ENCODE data around the gene PITPNM3.

Gene PITPNM3

DNA sequence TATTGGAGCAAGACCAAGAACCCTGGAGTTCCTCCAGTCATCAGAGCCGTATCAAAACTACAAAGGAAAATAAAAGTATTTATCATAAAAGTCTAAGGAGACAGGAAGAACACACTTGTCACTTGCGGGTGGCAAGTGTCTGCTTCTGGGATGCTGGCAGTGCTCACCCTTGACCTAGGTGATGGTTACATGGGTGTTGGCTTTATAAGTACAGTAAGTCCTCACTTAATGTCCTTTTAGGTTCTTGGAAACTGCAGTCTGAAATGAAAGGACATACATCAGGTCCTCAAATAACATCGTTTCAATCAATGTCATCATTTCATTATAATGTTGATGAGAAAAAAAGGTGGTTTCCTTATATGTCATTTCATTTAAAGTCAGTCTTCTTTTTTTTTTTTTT lies 118.4 kb downstream of the PITPNM3 start:
- TF ChIP-seq CTCF (IDR thresholded peaks at IDR 0.05; ENCODE audit: extremely low read depth, insufficient read depth, missing control alignments), result no peak
- in situ Hi-C loops (cut with MboI; ENCODE audit: low pct_unique_long_range_greater_than_20kb, low sequenced_read_pairs, unreplicated experiment), result loop anchor here (10.0 to 25.0 kb wide), 2 partner anchors 726 to 853 kb away; partner anchors contain the start of gene NLRP1
- no peak for DNase-seq (ENCODE audit: low spot score)

DNA sequence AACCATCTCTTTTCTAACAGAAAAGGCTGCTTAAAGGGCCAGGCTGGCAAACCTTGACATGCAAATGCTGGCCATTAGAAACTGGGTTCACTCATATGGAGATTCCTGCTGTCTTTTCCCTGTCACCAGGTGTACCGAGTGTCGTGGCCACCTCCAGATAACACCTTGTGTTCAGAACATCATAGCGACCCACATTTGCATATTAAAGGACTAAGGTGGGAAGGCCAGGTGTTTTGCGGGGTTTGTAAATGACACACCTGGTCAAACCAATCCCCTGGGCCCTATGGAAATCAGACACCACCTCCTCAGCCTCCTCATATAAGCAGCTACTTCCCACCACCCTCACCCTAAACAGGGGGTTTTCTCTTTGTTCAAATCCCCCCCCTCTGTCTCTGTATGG lies 118.9 kb downstream of the PITPNM3 start:
- TF ChIP-seq CTCF (IDR thresholded peaks at IDR 0.05; ENCODE audit: extremely low read depth, insufficient read depth, missing control alignments), result no peak
- no peak for DNase-seq (ENCODE audit: low spot score)
- in situ Hi-C loops (cut with MboI; ENCODE audit: low pct_unique_long_range_greater_than_20kb, low sequenced_read_pairs, unreplicated experiment), result loop anchor here (10.0 to 25.0 kb wide), 2 partner anchors 725 to 853 kb away; partner anchors contain the start of gene NLRP1

DNA sequence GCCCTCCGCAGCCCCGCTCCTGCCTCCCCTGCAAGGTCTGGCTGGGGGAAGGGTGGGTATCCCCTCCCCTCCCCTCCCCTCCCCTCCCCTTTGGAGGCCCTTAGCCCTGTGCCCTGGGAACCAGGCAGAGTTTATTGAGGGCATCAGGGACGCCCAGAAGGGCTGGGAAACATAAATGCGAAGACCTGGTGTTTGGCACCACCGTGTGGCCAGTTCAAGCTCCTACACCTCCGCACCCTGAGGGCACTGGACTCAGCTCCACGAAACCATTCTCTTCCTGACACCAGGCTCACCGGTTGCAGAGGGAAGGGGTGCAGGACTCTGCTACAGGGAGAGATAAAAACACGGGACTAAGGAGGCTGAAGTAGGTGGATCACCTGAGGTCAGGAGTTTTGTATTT lies 120.4 kb downstream of the PITPNM3 start:
- TF ChIP-seq CTCF (IDR thresholded peaks at IDR 0.05; ENCODE audit: extremely low read depth, insufficient read depth, missing control alignments), result peak; percentile 88
- in situ Hi-C loops (cut with MboI; ENCODE audit: low pct_unique_long_range_greater_than_20kb, low sequenced_read_pairs, unreplicated experiment), result loop anchor here (10.0 to 25.0 kb wide), 2 partner anchors 724 to 851 kb away; partner anchors contain the start of gene NLRP1
- peak; percentile 83 for DNase-seq (ENCODE audit: low spot score)

GRCh38 chr17:6435051-6435450 lies 121.3 kb downstream of the PITPNM3 start, which contains the start of gene AIPL1:
Gene AIPL1 (minus strand): TSS chr17:6435121. CDS start chr17:6435104, 17 bp downstream.
- no peak for TF ChIP-seq CTCF (IDR thresholded peaks at IDR 0.05; ENCODE audit: extremely low read depth, insufficient read depth, missing control alignments)
- no peak for DNase-seq (ENCODE audit: low spot score)
- in situ Hi-C loops (cut with MboI; ENCODE audit: low pct_unique_long_range_greater_than_20kb, low sequenced_read_pairs, unreplicated experiment), result loop anchor here (10.0 to 25.0 kb wide), 2 partner anchors 723 to 850 kb away; partner anchors contain the start of gene NLRP1

GRCh38 chr17:6430769-6431168 lies 125.6 kb downstream of the PITPNM3 start:
- in situ Hi-C loops (cut with MboI; ENCODE audit: low pct_unique_long_range_greater_than_20kb, low sequenced_read_pairs, unreplicated experiment), result loop anchor here (10.0 to 25.0 kb wide), 2 partner anchors 718 to 846 kb away; partner anchors contain the start of gene NLRP1
- DNase-seq (ENCODE audit: low spot score), result no peak
- TF ChIP-seq CTCF (IDR thresholded peaks at IDR 0.05; ENCODE audit: extremely low read depth, insufficient read depth, missing control alignments), result peak; percentile 22

DNA sequence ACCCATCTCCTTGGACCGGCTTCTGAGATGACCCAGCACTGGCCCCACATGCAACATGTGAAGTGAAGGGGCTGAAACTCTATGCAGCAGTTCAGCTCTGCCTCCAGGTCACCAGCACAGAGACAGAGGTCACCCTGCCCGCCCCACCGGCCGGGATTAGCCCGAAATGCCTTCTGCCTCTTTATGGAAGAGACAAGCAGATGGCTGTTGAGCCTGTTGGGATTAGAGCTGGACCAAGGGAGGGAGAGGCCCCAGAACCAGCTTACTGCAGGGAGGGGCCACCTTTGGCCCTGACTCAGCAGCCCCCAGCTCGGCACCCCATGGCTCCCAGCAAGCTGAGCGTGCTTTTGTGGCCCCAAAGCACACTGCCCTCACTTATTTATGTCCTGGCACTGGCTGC lies 127.1 kb downstream of the PITPNM3 start:
- no peak for DNase-seq (ENCODE audit: low spot score)
- no peak for TF ChIP-seq CTCF (IDR thresholded peaks at IDR 0.05; ENCODE audit: extremely low read depth, insufficient read depth, missing control alignments)
- in situ Hi-C loops (cut with MboI; ENCODE audit: low pct_unique_long_range_greater_than_20kb, low sequenced_read_pairs, unreplicated experiment), result loop anchor here (25.0 kb wide), 1 partner anchor 717 kb away; no protein-coding TSS in a partner anchor

Measured in GM13977 (cell line).